Inflammatory macrophage (primary cell): ENCODE data around the gene NCOA3.
"Not testable (repeated sequence)": the region's sequence is repeated elsewhere in the genome, so short reads cannot be mapped to it uniquely, and the experiment has no call there.

Experiments used
- DNase-seq, 2 donors: peaks; one replicate each; pipeline ENCODE4 v3.0.0-alpha.2; 2020 to 2022
- total RNA-seq, 18 experiments: gene quantifications; one replicate each; lab custom pipeline; 2026; ENCODE audit warnings: mixed read lengths in 6 of 18, inconsistent platforms in 2 of 18; lab: John Stamatoyannopoulos, UW

The NCOA3 gene
- total RNA-seq, result 108 to 216 (median 148) reads per million in 18 experiments

DNA sequence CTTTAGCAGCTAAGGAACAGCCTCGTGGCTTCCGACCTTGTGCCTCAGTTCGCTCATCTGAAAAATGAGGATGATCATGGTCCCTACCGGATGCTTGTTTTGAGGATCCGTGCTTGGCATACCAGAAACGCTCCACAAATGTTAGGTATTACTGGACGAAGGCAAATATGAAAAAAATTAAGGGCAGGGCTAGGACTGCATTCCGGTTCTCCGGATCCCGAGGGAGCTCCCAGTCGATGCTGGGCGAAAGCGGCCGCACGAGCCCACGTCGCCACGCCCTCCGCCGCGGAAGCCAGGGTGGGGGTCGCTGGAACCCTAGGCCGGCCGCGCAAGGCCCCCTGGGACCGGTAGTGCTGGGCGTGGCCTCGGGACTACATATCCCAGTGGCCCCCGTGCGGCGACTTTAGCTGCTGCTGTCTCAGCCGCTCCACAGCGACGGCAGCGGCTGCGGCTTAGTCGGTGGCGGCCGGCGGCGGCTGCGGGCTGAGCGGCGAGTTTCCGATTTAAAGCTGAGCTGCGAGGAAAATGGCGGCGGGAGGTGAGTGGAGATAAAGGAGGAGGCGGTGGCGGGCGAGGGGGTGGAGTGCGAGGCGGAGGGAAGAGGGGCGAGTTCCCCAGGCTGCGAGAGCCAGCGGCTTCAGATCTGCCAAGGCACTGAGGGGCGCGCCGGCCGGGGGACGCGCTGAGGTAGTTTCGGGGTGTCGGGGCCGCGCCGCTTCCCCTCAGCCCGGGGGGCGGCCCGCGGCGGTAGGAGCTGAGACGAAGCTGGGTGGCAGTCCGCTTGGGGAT, at the start of gene NCOA3:
Gene NCOA3 (plus strand): TSS at position 406 of the 789 bp plus-strand sequence. CDS start 120,361 bp downstream, outside the sequence.
- peak; percentile 87 to 94 for DNase-seq

DNA sequence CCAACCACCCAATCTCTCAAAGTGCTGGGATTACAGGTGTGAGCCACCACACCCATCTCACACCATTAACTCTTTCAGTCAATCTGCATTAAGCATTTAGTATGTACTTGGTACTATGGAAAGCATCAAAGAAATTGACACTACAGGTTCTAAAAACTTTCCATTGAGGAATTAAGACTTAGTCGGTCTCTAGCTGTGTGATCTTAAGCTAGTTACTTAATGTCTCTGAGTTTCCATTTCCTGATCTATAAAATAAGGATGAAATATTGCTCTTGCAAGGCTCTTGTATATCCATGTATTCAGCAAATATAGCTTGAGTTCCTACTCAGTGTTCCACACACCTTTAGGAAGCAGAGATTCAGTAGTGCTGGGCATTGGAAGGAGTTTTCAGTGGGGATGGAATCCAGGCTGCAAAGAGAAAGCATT, 48.9 kb upstream of the NCOA3 start:
- DNase-seq, result no peak

DNA sequence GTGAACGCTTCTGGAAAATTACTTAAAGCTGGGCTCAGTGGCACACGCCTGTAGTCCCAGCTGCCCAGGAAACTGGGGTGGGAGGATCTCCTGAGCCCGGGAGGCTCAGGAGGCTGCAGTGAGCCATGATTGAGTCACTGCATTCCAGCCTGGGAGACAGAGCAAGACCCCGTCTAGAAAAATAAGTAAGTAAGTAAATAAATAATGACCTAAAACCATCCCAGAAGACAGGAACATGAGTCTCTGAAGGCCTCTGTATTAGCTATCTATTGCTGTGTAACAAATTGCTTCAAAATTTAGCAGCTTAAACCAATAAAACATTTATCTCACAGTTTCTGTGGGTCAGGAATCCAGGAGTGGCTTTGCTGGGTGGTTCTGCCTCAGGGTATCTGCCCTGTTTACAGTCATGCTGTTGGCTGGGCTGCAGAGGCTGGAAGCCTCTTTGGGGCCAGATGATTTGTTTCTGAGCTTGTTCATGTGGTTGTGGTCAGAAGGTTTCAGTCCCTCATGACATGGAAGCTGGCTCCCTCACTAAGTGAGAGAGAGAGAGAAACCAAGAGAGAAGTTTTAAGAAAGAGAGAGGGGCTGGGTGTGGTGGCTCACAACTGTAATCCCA, 48.4 kb upstream of the NCOA3 start:
- DNase-seq, result peak; percentile 26 to 46

DNA sequence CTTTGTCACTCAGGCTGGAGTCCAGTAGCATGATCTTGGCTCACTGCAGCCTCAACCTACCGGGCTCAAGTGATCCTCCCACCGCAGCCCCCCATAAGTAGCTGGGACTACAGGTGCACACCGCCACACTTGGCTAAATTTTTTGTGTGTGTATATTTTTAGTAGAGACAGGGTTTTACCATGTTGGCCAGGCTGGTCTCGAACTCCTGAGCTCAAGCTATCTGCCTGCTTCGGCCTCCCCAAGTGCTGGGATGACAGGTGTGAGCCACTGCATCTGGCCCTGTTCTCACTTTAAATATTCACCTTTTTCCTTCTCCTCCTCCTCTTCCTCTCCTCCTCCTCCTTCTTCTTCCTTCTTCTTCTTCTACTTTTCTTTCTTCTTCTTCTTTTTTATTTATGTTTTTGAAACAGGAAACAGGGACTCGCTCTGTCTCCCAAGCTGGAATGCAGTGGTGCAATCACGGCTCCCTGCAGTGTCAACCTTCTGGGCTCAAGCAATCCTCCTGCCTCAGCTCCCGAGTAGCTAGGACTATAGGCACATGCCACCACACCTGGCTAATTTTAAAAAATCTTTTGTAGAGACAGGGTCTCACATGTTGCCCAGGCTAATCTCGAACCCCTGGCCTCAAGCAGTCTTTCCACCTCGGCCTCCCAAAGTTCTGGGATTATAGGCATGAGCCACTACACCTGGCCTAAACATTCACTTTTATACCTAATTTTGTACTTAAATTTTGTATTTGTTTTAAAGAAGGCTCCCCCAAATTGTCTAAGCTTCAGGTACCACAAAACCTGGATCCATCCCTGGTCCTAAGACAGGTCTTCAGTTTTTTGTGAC, 47.2 kb upstream of the NCOA3 start:
- peak in 1 of 2 donors; percentile 11 for DNase-seq

DNA sequence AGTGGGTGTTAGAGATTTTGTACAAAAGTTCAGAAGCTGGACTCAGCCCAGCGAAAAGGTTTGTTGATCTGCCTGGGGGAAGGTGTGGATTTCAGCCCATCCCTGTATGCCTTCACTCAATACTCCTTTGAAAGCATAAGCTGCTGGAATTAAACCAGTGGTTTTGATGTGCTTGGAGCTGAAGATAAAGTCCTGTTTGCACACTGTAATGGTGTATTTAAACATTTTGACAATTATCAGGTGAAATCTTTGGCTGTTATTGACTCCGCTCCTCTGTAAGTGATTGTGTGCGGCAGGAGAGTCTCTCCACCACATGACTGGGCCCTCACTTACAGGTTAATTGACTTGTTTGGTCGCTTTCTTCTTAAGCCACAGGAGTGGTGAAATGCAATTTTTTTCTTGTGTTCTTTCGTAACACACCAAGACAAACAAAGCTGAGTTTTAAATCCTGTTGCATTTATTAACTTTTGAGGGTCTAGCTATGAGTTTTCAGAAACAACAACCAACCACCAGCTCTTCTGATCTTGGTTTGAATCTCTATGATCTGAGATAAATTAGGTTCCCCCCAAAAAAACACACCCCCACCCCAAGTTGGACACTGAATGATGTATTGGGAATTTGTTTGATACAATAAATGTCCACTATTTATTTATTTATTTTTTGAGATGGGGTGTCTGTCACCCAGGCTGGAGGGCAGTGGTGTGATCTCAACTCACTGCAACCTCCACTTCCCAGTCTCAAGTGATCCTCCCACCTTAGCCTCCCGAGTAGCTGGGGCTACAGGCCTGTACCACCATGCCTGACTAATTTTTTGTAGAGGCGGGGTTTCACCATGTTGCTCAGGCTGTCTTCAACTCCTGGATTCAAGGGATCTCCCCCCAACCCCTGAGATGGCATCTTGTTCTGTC, 46.3 kb upstream of the NCOA3 start:
- DNase-seq, result no peak

DNA sequence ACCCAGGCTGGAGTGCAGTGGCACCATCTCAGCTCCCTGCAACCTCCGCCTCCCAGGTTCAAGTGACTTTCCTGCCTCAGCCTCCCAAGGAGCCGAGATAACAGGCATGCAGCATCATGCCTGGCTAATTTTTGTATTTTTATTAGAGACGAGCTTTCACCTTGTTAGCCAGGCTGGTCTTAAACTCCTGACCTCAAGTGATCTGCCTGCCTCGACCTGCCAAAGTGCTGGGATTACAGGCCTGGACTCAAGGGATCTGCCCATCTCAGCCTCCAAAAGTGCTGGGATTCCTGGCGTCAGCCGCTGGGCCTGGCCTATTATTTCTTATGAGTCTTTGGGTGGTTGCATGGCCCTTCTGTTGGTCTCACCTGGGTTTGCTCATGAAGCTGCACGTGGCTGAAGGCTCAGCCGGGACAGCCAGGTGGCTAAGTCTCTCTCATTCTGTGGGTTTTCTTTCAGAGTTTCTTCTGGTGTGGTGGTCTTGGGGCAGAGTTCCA, 45.6 kb upstream of the NCOA3 start:
- no peak for DNase-seq

DNA sequence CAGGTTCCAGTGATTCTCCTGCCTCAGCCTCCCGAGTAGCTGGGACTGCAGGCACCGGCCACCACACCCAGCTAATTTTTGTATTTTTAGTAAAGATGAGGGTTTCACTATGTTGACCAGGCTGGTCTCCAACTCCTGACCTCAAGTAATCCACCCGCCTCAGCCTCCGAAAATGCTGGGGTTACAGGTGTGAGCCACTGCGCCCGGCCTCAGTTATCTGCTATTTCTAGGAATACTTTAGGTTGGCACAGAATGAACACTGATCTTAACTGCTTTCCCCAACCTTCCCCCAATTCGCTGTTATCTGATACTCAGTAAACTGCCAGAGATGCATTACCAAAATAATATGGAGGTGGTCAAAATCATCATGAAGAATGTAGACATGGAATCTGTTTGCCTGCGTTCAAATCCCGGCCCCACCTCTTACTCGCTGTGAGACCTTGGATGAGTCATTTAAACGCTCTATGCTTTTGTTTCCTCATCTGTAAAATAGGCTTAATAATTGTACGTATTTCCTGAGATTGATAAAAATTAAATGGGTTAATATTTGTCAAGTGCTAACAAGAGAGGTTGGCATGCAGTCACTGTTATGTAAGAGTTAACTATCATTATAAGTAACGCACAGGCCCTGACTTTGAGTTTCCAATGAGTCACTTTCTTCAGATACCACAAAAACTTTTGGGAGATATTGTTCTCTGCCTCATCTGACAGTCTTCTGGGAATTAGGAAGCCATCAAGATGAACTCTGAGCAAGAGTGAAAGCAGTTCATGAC, 44.5 kb upstream of the NCOA3 start:
- DNase-seq, result peak in 1 of 2 donors; percentile 7

DNA sequence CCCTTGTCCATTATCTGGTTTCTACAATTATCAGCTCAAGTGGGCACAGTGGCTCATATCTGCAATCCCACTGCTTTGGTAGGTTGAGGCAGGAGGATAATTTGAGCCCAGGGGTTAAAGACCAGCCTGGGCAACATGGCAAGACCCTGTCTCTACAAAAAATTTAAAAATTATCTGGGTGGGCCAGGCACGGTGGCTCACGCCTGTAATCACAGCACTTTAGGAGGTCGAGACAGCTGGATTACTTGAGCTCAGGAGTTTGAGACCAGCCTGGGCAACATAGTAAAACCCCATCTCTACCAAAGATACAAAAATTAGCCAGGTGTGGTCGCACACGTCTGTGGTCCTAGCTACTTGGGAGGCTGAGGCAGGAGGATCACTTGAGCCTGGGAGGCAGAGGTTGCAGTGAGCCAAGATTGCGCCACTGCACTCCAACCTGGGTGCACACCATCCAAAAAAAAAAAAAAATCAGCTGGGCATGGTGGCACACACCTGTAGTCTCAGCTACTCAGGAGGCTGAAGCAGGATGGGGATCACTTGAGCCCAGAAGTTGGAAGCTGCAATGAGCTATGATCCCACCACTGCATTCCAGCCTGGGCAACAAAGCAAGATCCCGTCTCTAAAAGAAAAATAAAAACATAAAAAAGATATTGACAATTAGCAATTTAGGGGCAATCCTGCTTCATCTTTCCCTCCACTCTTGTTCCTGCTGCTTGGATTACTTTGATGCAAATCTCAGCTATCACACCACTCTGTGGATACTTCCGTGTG, 43.2 kb upstream of the NCOA3 start:
- not testable (repeated sequence) for DNase-seq

DNA sequence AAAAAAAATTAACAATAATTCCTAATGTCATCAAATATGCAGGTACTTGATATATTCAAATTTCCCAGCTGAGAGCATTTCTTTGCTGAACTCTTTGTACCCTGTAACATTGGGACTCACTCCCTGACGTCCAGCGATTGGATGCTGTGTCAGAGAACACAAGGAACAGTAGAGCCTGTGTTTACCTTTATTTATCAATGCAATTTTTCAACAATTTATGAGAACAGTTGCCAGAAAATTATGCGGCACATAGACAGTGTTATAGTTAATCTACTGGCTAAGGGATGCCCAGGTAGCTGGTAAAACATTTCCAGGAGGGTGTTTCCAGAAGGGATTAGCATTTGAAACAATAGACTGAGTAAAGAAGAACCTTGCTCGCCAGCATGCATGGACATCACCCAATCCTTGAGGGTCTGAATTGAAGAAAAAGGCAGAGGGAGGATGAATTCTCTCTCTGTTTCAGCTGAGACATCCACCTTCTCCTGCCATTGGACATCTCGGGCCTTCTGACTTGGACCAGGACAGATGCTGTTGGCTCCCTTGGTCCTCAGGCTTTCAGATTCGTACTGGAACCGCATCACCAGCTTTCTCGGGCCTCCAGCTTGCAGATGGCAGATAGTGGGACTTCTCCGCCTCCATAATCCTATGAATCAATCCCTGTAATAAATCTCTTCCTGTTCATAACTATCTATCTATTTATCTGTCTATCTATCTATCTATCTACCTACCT, 42.2 kb upstream of the NCOA3 start:
- DNase-seq, result no peak

DNA sequence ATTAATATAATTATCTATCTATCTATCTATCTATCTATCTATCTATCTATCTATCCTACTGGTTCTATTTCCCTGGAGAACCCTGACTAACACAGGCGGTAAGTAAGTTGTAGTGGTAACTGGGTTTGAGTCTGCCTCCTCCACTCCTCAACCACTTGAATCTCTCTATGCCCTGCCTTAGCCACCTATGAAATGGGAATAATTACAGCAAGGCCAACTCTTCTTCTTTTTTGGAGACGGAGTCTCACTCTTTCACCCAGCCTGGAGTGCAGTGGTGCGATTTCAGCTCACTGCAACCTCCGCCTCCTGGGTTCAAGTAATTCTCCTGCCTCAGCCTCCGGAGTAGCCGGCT, 41.0 kb upstream of the NCOA3 start:
- DNase-seq, result not testable (repeated sequence)

DNA sequence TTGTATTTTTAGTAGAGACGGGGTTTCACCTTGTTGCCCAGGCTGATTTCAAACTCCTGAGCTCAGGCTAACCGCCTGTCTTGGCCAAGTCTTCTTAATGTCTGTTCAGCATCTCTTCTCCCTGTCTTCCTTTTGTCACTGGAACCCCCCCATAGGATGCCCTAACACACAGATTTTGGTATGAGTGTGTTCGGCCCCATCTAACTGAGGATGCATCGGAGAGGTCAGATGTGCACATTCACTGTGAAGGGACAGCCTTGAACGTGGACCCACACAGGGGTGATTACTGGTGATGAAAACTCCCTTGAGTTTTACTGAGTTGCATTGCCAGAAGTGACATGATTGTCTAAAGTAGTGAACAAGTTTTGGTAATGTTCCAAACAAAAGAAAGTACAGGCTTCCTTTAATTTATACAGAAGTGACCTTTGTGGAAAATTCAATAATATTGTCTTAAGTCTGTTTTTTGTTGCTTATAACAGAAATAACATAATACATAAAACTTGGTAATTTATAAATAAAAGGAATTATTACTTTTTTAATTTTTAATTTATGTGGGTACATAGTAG, 40.5 kb upstream of the NCOA3 start:
- no peak for DNase-seq

DNA sequence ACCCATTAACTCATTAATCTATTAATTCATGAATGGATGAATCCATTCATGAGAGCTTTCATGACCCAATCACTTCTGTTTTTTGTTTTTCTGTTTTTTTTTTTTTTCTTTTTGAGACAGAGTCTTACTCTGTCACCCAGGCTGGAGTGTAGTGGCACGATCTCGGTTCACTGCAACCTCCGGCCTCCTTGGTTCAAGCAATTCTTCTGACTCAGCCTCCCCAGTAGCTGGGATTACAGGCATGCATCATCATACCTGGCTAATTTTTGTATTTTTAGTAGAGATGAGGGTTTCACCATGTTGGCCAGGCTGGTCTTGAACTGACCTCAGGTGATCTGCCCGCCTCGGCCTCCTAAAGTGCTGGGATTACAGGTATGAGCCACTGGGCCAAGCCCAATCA, 39.8 kb upstream of the NCOA3 start:
- not testable (repeated sequence) for DNase-seq

DNA sequence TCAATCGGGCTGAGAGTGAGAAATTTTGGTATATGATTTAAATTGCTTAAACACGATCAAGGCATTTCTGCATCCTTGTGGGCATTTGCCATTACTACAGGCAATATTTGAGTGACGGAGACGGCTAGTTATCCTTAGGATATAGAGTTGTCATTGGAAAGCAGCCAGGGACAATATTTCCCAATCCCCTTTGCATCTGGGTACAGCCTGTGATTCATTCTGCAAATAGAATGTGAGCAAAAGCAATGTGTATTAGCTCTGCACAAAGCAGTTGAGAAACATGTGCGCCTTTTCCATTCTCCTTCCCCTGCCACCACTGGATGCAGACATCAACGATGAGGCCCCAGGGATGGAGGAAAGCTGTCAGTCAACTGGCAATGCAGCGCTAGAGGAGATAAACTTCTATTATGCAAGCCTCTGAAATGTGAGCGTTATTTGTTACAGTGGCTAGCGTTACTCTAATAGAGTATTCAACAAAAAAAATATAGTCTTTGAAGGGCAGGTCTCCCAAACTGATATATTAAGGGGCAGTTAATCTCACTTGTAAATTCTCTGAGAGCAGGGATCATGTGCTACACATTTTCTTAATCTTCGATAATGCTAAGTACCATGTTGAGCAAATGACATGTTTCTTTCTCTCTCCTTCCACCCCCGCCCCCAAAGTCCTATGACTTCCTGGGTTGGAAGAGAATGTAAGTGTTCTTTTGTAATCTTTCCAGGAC, 37.1 kb upstream of the NCOA3 start:
- DNase-seq, result peak; percentile 82 to 91

DNA sequence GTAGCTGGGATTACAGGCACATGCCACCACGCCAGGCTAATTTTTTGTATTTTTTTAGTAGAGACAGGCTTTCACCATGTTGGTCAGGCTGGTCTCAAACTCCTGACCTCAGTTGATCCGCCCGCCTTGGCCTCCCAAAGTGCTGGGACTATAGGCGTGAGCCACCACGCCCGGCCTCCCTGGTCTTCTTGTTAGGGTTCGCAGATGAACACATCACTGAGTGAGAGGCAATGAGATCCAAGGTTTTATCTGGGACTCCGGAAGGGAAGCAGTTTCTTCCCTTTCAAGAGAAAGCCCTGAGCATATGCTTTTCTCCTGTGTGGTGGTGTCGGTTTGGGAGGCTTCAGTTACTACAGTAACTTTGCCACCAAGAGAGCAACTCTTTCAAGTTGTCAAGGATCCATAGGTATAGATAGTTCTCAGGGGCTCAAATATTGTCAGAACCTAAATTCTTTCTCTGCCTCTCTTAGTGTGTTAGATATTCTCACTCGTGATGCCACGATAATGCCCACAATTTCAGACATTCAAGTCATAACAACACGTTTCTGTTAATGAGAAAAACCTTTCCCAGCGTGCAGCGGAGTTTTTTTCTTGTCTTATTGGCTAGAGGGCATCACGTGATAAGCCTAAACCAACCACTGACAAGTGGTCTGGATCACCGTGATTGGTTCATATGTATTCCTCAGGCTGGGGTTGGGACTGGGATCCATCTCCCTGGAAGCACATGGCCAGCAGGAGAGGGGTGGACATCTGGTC, 36.2 kb upstream of the NCOA3 start:
- no peak for DNase-seq

DNA sequence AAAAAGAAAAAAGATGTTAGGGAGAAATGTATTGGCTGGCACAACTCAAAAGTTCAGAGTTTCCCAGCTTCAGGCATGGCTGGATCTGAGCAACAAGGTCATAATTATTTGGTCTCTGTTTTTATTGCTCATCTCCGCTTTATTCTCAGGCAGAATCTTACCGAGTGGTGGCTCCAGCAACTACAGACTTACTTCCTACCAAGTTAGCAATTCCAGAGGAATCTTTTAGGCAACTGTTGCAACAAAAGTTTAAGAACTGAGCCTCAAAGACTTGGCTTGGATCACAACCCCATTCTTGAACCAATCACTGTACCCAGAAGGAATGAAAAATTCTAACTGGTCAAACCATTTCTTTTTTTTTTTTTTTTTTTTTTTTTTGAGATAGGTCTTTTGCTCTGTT, 35.5 kb upstream of the NCOA3 start:
- no peak for DNase-seq

DNA sequence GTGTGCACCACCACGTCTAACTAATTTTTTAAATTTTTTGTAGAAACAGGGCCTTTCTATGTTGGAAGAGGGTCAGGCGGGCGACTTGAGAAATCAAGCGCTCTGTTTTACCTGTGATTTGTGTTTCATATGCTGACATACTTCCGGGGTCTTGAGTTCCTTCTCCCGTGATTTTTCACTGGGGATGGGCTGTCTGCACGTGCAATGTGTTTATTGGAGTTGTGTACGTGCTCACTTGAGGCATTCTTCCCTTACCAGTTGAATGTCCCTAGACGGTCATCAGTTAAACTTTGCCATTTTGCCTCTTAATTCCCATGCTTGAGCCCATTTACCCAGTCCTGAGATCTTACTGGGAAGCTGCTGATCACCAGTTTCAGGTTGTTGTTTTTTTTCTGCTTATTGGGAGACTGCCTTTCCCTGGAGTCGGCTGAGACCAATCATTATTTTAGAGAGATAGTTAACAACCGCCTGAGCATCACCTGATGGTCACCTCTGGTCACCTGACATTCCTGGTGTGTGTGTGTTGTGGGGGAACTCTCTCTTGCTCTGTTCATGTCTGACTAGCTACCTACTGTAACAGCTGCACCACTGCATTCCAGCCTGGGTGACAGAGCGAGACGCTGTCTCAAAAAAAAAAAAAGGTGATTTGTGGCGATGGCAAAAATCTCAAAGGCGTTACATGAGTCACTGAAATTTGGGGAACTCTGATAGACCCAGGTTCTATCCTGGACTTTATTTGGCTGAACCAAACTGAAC, 34.8 kb upstream of the NCOA3 start:
- no peak for DNase-seq
